ENCODE measurements around the gene ATP6V0E2. TPM values are rescaled to one million over a fixed set of nuclear protein-coding genes. Genes with fewer than 3 reads are reported as not detected.

The ATP6V0E2 gene
- total RNA-seq, 1 experiment from 2014 or later, result 14.1 TPM

- Histone ChIP-seq H3K79me2 (ENCODE audit: low read length) (no peaks in the 10 kb centered on the region), H3K9me2 (replicated peaks; ENCODE audit: insufficient read depth, low read length) (no peaks in the 10 kb centered on the region), H2AFZ (ENCODE audit: low read length) (no peak overlapping the region), H3K9me3 (ENCODE audit: low read length) (no peaks in the 10 kb centered on the region), H3K27me3 (ENCODE audit: low read length) (no peaks in the 10 kb centered on the region), H3K27ac (ENCODE audit: low read length) (no peak overlapping the region), H3K4me1 (ENCODE audit: low read length) (peaks cover 14% of the 10 kb centered on the region), H3K4me3 (ENCODE audit: low read length) (no peak overlapping the region), H3K4me2 (ENCODE audit: low read depth, low read length, poor library complexity, severe bottlenecking) (no peak overlapping the region), H3K9ac (ENCODE audit: low read length) (no peak overlapping the region), H3K36me3 (ENCODE audit: insufficient read depth, low read length) (no peaks in the 10 kb centered on the region), H4K20me1 (ENCODE audit: insufficient read depth, low read depth, low read length) (no peaks in the 10 kb centered on the region)
- no peak for DNase-seq
Observed at GRCh38 chr7:149869291-149869650, 4.5 kb upstream of the ATP6V0E2 start.

- Histone ChIP-seq H3K79me2 (ENCODE audit: low read length) (no peaks in the 10 kb centered on the region), H2AFZ (ENCODE audit: low read length) (no peak overlapping the region), H3K4me2 (ENCODE audit: low read depth, low read length, poor library complexity, severe bottlenecking) (no peak overlapping the region), H3K36me3 (ENCODE audit: insufficient read depth, low read length) (no peaks in the 10 kb centered on the region), H3K9me3 (ENCODE audit: low read length) (no peaks in the 10 kb centered on the region), H3K27ac (ENCODE audit: low read length) (no peak overlapping the region), H3K27me3 (ENCODE audit: low read length) (no peaks in the 10 kb centered on the region), H3K9ac (ENCODE audit: low read length) (no peak overlapping the region), H4K20me1 (ENCODE audit: insufficient read depth, low read depth, low read length) (no peaks in the 10 kb centered on the region), H3K4me1 (ENCODE audit: low read length) (peaks cover 19% of the 10 kb centered on the region), H3K4me3 (ENCODE audit: low read length) (no peak overlapping the region), H3K9me2 (replicated peaks; ENCODE audit: insufficient read depth, low read length) (no peaks in the 10 kb centered on the region)
- DNase-seq, result no peak
Observed at GRCh38 chr7:149869867-149870266, 3.9 kb upstream of the ATP6V0E2 start.

GRCh38 chr7:149870274-149870673 lies 3.5 kb upstream of the ATP6V0E2 start:
- Histone ChIP-seq H3K4me1 (ENCODE audit: low read length) (peaks cover 21% of the 10 kb centered on the region), H3K4me3 (ENCODE audit: low read length) (no peak overlapping the region), H3K9ac (ENCODE audit: low read length) (no peak overlapping the region), H3K9me2 (replicated peaks; ENCODE audit: insufficient read depth, low read length) (no peaks in the 10 kb centered on the region), H3K36me3 (ENCODE audit: insufficient read depth, low read length) (no peaks in the 10 kb centered on the region), H3K79me2 (ENCODE audit: low read length) (no peaks in the 10 kb centered on the region), H2AFZ (ENCODE audit: low read length) (no peak overlapping the region), H4K20me1 (ENCODE audit: insufficient read depth, low read depth, low read length) (no peaks in the 10 kb centered on the region), H3K27ac (ENCODE audit: low read length) (no peak overlapping the region), H3K9me3 (ENCODE audit: low read length) (no peaks in the 10 kb centered on the region), H3K4me2 (ENCODE audit: low read depth, low read length, poor library complexity, severe bottlenecking) (no peak overlapping the region), H3K27me3 (ENCODE audit: low read length) (no peaks in the 10 kb centered on the region)
- no peak for DNase-seq

GRCh38 chr7:149870701-149871483 lies 2.9 kb upstream of the ATP6V0E2 start:
- Histone ChIP-seq H3K9ac (ENCODE audit: low read length) (no peak overlapping the region), H3K36me3 (ENCODE audit: insufficient read depth, low read length) (no peaks in the 10 kb centered on the region), H3K27ac (ENCODE audit: low read length) (no peak overlapping the region), H4K20me1 (ENCODE audit: insufficient read depth, low read depth, low read length) (no peaks in the 10 kb centered on the region), H2AFZ (ENCODE audit: low read length) (no peak overlapping the region), H3K4me2 (ENCODE audit: low read depth, low read length, poor library complexity, severe bottlenecking) (no peak overlapping the region), H3K27me3 (ENCODE audit: low read length) (no peaks in the 10 kb centered on the region), H3K4me1 (ENCODE audit: low read length) (peaks cover 21% of the 10 kb centered on the region), H3K79me2 (ENCODE audit: low read length) (no peaks in the 10 kb centered on the region), H3K9me3 (ENCODE audit: low read length) (no peaks in the 10 kb centered on the region), H3K4me3 (ENCODE audit: low read length) (no peak overlapping the region), H3K9me2 (replicated peaks; ENCODE audit: insufficient read depth, low read length) (no peaks in the 10 kb centered on the region)
- DNase-seq, result no peak

GRCh38 chr7:149871576-149871975 lies 2.2 kb upstream of the ATP6V0E2 start:
- Histone ChIP-seq H3K4me3 (ENCODE audit: low read length) (no peak overlapping the region), H3K79me2 (ENCODE audit: low read length) (no peaks in the 10 kb centered on the region), H3K4me2 (ENCODE audit: low read depth, low read length, poor library complexity, severe bottlenecking) (no peak overlapping the region), H4K20me1 (ENCODE audit: insufficient read depth, low read depth, low read length) (no peaks in the 10 kb centered on the region), H3K9me2 (replicated peaks; ENCODE audit: insufficient read depth, low read length) (no peaks in the 10 kb centered on the region), H3K27me3 (ENCODE audit: low read length) (no peaks in the 10 kb centered on the region), H3K9ac (ENCODE audit: low read length) (no peak overlapping the region), H3K9me3 (ENCODE audit: low read length) (no peaks in the 10 kb centered on the region), H3K4me1 (ENCODE audit: low read length) (peaks cover 21% of the 10 kb centered on the region), H2AFZ (ENCODE audit: low read length) (no peak overlapping the region), H3K27ac (ENCODE audit: low read length) (no peak overlapping the region), H3K36me3 (ENCODE audit: insufficient read depth, low read length) (no peaks in the 10 kb centered on the region)
- DNase-seq, result no peak

GRCh38 chr7:149872419-149873073 lies 1.2 kb upstream of the ATP6V0E2 start:
- no peak overlapping the region for H3K4me2 ChIP-seq (ENCODE audit: low read depth, low read length, poor library complexity, severe bottlenecking)
- no peak for DNase-seq
- no peak overlapping the region for H2AFZ ChIP-seq (ENCODE audit: low read length)
- no peak overlapping the region for H3K4me3 ChIP-seq (ENCODE audit: low read length)
- no peaks in the 10 kb centered on the region for H3K9me3 ChIP-seq (ENCODE audit: low read length)
- no peaks in the 10 kb centered on the region for H3K36me3 ChIP-seq (ENCODE audit: insufficient read depth, low read length)
- H3K4me1 ChIP-seq (ENCODE audit: low read length), result peaks cover 21% of the 10 kb centered on the region
- no peaks in the 10 kb centered on the region for H3K27me3 ChIP-seq (ENCODE audit: low read length)
- H3K9me2 ChIP-seq (replicated peaks; ENCODE audit: insufficient read depth, low read length), result no peaks in the 10 kb centered on the region
- no peaks in the 10 kb centered on the region for H4K20me1 ChIP-seq (ENCODE audit: insufficient read depth, low read depth, low read length)
- H3K27ac ChIP-seq (ENCODE audit: low read length), result no peak overlapping the region
- H3K79me2 ChIP-seq (ENCODE audit: low read length), result no peaks in the 10 kb centered on the region
- H3K9ac ChIP-seq (ENCODE audit: low read length), result no peak overlapping the region

- Histone ChIP-seq H3K9ac (ENCODE audit: low read length) (peak overlapping the region; percentile 72), H4K20me1 (ENCODE audit: insufficient read depth, low read depth, low read length) (no peaks in the 10 kb centered on the region), H2AFZ (ENCODE audit: low read length) (peak overlapping the region; percentile 72), H3K27me3 (ENCODE audit: low read length) (no peaks in the 10 kb centered on the region), H3K36me3 (ENCODE audit: insufficient read depth, low read length) (no peaks in the 10 kb centered on the region), H3K9me2 (replicated peaks; ENCODE audit: insufficient read depth, low read length) (no peaks in the 10 kb centered on the region), H3K4me3 (ENCODE audit: low read length) (peak overlapping the region; percentile 77), H3K4me2 (ENCODE audit: low read depth, low read length, poor library complexity, severe bottlenecking) (peak overlapping the region; percentile 75), H3K79me2 (ENCODE audit: low read length) (no peaks in the 10 kb centered on the region), H3K4me1 (ENCODE audit: low read length) (peaks cover 21% of the 10 kb centered on the region), H3K9me3 (ENCODE audit: low read length) (no peaks in the 10 kb centered on the region), H3K27ac (ENCODE audit: low read length) (no peak overlapping the region)
- DNase-seq, result no peak
Observed at GRCh38 chr7:149873970-149874643, 338 bp downstream of the ATP6V0E2 start.

GRCh38 chr7:149874644-149875028 lies 867 bp downstream of the ATP6V0E2 start:
- Histone ChIP-seq H3K9me3 (ENCODE audit: low read length) (no peaks in the 10 kb centered on the region), H3K9ac (ENCODE audit: low read length) (peak overlapping the region; percentile 72), H2AFZ (ENCODE audit: low read length) (no peak overlapping the region)

More at GRCh38 chr7:149874644-149875028, 867 bp downstream of the ATP6V0E2 start:
- peak overlapping the region; percentile 75 for H3K4me2 ChIP-seq (ENCODE audit: low read depth, low read length, poor library complexity, severe bottlenecking)
- H3K79me2 ChIP-seq (ENCODE audit: low read length), result no peaks in the 10 kb centered on the region
- no peaks in the 10 kb centered on the region for H4K20me1 ChIP-seq (ENCODE audit: insufficient read depth, low read depth, low read length)
- peak overlapping the region; percentile 77 for H3K4me3 ChIP-seq (ENCODE audit: low read length)
- H3K36me3 ChIP-seq (ENCODE audit: insufficient read depth, low read length), result no peaks in the 10 kb centered on the region
- peaks cover 21% of the 10 kb centered on the region for H3K4me1 ChIP-seq (ENCODE audit: low read length)
- no peak for DNase-seq
- H3K27me3 ChIP-seq (ENCODE audit: low read length), result no peaks in the 10 kb centered on the region
- no peak overlapping the region for H3K27ac ChIP-seq (ENCODE audit: low read length)
- H3K9me2 ChIP-seq (replicated peaks; ENCODE audit: insufficient read depth, low read length), result no peaks in the 10 kb centered on the region

Data from Karpas-422 (cell line).